ENCODE measurements around the gene TMEM121B.

Gene TMEM121B

DNA sequence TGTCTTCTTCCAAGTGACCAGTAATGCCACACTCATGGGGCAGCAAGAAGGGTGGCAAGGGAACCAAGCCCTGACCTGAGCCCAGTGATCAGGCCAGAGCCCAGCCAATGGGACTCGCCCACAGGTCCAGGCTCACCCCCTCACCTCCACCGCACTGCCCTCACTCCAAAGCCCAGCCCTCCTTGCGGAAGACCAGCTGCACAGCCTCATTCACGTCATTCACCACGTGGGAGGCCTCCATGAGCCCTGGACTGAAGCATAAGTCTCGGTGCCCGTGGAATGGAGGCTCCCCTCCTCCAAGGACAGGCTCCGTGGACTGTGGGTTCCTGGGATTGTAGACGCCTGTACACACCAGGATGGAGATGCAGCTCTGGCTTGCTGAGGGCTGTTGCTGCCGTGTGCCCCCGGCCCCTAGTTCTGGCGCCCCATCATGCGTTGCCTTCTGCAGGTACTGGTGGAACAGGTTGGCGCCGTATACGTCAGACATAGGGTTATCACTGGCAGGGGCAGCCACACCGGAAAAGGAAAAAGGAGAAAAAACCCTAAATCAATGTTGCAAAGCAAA lies 16.8 kb upstream of the TMEM121B start:
- DNase-seq, result no peak

- DNase-seq, result no peak
These were observed 16.0 kb upstream of the TMEM121B start for GRCh38 chr22:17137170-17137569.

DNA sequence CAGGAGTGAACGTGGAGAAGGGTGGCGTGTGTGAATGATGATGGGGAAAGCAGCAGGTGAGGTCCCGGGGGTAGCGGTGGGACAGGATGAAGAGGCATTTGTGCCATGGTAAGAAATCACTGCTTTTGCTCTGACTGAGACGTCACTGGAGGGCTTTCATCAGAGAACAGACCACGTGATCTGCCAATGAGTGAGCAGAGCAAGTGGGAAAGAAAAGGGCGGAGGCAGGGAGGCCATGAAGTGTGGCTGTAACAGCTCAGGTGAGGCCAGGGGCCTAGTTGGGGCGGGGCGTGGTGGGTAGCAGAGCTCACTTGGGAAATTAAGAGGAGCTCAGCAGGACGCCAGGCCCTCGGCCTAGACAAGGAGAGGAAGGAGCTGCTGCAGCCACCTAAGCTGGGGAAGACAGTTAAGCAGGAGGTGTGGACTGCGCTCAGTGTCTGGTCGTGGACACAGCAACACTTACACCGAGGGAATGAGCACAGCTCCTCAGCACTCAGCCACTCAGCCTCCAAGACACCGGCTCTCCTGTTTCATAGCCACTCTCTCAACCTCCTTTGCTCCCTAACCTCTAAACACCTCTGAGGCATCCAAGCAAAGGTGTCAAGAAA lies 14.1 kb upstream of the TMEM121B start:
- DNase-seq, result no peak

GRCh38 chr22:17133137-17133536 lies 12.0 kb upstream of the TMEM121B start:
- DNase-seq, result no peak

DNA sequence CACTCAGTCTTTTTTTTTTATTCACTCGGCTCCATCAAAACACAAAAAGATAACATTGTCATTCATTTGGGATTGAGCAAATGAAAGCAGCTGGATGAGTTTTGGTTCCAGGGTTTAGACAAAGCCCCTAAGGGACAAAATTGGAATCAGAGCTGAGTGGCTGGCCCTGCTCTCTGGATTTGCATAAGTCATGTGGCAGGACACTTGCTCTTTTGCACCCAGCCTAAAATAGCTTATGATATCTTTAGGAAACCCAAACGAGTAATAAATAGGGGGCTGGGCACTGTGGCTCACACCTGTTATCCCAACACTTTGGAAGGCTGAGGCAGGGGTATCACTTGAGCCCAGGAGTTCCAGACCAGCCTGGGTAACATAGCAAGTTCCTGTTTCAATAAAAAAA lies 11.0 kb upstream of the TMEM121B start:
- DNase-seq, result no peak

DNA sequence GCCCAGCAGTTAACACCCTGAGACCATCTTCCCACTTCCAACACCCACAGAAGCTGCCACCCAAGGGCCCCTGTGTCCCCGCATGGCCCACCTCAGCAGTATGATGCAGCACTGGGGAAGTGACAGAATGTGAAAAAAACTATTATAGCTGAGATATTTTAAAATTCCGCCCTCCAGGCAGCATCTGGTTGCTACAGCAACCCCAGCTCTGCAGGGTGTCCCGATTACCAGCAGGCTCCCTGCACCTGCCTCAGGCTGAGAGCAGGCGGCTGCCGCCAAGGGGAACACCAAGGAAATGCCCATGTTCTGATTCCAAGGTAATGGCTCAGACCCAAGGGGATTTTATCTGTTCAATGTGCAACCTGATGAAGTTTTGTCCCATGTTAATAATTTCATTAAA lies 10.5 kb upstream of the TMEM121B start:
- no peak for DNase-seq

GRCh38 chr22:17130199-17130598 lies 9.0 kb upstream of the TMEM121B start:
- DNase-seq, result no peak

DNA sequence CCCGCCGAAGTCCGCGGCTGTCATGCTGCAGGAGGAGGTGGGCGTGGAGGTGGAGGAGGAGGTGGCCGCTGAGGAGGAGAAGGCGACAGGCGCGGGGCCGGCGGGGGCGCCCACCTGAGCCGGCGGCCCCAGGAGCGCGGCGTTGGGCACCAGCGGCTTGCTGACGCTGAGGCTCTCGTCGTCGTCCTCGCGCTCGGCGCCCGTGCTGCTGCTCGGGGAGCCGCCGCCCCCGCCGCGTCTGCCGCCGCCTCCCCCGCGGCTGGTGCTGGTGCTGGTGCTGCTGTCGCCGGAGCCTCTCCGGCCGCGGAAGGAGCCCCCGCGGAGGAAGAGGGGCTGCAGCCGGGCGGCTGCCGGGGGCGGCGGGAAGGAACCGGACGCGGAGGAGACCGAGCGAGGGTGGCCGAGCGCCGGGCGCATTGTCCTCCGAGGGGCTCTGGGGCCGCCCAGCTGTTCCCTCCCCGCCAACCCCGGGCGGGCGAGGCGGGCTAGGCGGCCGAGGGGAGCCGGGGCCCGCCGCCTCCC lies 388 bp downstream of the TMEM121B start:
- DNase-seq, result peak; percentile 71

DNA sequence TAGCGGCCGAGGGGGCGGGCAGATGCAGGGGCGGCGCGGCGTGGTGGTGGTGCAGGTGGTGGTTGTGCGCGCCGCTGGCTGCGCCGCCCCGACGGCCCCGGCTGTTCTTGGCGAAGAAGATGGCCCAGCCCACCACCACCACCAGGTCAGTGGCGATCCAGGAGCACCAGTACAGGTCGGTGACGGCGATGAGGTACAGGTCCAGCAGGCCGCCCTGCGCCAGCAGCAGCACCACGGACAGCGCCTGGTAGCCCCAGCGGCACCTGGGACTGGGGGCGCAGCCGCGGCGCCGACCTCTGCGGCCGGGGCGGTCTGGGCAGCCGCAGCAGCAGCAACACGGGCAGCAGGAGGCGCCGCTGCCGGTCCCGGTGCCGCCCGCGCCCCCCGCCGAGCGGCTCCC lies 879 bp downstream of the TMEM121B start:
- peak; percentile 82 for DNase-seq

DNA sequence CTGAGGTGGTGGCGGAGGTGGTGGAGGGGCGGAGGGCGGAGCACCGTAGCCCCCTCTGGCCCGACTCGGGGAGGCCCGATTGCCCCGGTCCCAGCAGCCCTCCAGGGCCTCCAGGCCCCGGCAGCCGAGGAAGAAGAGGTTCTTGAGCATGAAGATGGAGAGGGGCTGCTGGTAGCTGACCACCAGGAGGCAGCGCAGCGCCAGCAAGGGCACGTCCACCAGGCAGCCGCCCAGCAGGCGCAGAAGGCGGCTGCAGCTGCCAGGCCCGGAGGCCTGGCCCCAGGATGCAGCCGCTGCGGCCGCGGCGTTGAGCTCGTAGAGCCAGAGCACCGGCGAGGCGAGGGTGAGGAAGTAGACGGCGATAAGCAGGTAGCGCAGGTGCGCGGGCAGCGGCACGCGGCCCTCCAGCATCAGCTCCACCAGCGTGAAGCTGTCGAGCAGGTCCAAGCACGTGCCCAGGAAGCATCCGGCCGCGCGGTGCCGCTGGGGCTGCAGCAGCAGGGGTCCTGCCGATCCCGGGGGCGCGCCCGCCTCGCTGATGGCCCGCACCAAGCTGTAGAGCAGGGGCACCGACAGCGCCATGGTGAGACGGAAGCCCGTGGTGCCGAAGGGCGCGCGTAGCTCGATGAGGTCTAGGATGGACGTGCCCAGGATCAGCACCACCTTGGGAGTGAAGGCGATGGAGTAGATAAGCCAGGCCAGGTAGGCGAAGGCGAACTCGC lies 1.5 kb downstream of the TMEM121B start:
- no peak for DNase-seq

DNA sequence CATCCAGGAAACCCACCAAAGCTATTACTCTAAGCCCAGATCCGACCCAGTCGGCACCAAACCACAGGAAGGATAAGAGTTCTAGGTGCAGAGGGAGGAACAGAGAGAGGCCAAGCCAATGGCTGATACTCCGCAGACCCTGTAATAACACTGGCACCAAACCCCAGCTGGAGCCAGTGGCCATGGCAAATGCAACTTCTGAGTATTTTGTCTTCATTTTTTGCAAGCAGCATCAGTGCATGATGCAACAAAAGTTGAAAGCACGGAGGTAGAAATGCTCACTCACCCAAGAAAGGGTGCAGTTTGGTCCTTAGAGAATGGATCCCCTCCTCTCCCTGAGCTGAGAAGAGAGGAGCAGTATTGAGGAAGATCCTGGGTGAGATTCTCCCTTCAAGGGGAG lies 2.8 kb downstream of the TMEM121B start:
- DNase-seq, result no peak

GRCh38 chr22:17117890-17118289 lies 3.3 kb downstream of the TMEM121B start:
- no peak for DNase-seq

GRCh38 chr22:17117400-17117799 lies 3.8 kb downstream of the TMEM121B start:
- DNase-seq, result no peak

DNA sequence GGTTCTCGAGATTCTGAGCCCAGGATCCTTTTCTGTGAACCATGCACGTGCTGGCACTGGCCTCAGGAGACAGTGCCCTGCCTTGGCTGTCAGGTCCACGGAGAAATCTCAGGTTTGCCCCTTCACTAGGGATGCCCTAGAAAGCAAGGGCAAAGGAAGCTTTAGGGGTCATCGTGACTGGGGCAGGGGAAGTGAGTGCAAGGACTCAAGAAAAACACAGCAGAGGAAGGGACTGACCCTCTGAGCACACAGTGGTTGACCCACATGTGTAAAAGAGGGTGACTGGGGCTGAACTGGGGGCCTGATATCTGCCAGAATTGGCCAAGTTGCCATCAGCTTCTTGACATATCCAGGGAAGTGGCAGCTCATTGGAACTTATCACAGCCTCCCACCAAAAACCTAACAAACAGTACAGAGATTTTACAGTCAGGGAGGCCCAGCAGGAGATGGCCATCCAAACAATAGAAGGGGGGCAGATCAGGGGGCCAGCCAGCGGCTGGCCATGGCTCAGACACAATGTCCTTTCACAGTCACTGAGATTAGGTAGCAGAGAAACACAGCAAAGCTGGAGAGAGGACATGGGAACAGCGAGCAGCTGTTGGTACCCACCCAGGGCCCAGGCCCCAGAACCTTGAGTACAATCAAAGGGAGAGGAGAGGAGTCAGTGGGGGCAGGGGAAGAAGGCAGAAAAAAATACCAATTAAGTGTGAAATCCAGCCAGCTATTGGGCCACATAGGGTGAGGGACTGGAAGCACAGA lies 4.4 kb downstream of the TMEM121B start:
- DNase-seq, result no peak

- DNase-seq, result no peak
These were observed 5.1 kb downstream of the TMEM121B start for GRCh38 chr22:17115945-17116565.

DNA sequence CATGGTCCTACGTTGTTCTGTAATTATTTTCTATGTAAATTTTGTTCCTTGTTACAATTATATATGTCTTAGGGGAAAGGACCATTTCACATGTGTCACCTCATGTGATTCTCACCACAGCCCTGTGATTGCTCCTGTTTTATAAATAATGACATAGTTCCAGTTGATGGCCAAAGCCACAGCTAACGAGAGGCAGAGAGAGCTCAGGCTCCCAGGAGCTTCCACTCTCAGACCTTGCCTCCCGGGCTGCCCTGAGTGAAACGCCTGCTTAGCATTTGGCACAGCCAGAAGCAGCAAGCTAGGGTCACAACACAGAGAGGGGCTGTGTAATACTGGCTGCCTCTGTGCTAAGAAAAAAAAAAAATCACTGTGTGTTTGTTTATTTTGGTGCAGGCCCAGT lies 5.9 kb downstream of the TMEM121B start:
- DNase-seq, result peak; percentile 50

GRCh38 chr22:17114898-17115235 lies 6.3 kb downstream of the TMEM121B start:
- peak; percentile 28 for DNase-seq

GRCh38 chr22:17114173-17114897 lies 6.8 kb downstream of the TMEM121B start:
- peak; percentile 39 for DNase-seq

- DNase-seq, result peak; percentile 53
These were observed 7.6 kb downstream of the TMEM121B start for GRCh38 chr22:17113600-17113999.

DNA sequence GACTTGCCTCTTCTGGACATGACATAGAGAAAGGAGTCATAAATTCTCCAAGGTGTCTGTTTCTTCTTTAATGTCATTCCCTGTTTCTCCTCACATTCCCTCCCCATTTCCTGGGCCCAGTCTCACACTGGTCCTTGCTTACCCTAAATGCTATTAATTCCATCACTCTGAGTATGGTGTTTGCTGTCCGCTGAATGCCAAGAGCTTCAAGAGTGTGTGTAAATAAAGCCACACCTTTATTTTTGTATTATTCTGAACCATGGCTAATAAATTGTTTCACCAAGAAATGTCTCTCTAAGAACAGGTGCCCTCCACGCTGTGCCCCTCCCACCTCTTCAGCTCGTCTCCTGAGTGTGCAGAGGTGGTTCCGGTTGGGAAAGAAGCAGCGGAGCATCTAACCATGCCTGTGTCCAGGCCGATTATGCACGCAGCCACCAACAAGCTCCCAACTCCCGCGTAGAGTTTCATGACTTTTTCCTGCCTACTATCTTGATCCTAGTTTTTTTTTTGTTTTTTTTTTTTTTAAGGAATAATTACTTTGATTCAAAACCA lies 8.6 kb downstream of the TMEM121B start:
- peak; percentile 17 for DNase-seq

DNA sequence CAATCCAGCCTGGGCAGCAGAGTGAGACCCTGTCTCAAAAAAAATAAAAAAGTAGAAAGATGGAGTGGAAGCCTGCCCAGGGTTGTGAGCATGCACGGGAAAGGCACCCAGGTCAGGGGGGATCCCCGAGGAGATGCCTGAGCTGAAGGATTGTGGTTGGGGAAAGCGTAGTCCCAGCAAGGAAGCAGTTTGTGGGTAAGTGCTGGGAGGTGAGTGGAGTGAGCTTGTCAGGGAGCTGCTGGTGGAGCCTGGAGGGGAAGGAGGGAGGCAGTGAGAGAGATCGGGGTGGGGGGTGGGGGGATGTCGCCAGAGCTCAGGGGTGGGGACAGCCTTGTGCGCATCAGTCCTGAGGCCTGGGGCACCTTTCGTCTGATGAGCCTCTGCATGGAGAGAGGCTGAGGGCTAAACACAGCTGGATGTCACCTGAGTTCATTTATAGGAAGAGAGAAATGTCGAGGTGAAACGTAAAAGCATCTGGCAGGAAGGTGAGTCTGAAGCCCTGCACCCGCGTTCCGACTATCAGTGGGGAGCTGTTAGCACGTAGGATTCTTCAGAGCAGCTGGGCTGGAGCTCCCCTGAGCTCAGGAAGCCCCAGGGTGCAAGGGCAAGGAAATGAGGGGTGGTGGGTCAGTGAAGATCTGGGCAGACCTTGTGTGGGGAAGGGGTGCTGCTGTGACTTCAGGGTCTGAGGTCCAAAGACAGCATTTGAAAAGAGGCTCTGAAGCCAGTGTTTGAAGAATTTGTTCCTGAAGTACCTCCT lies 10.2 kb downstream of the TMEM121B start:
- peak; percentile 43 for DNase-seq
